ENCODE data around the gene SSX7.
"Not testable (repeated sequence)": the region's sequence is repeated elsewhere in the genome, so short reads cannot be mapped to it uniquely, and the experiment has no call there.

SSX7 gene

GRCh38 chrX:52654800-52655199, at the start of gene SSX7:
SSX7 (minus strand) TSS chrX:52654900; CDS start chrX:52653472, 1,428 bp downstream.
- not testable (repeated sequence) for DNase-seq (ENCODE audit: low read depth in 2 of 2)

GRCh38 chrX:52692034-52692433, 37.3 kb upstream of the SSX7 start:
- not testable (repeated sequence) for DNase-seq (ENCODE audit: low read depth in 2 of 2)

GRCh38 chrX:52662218-52662617, 7.5 kb upstream of the SSX7 start:
- DNase-seq (ENCODE audit: low read depth in 2 of 2) = not testable (repeated sequence)

GRCh38 chrX:52655475-52655874, 775 bp upstream of the SSX7 start:
- not testable (repeated sequence) for DNase-seq (ENCODE audit: low read depth in 2 of 2)

GRCh38 chrX:52650676-52651075, 4.0 kb downstream of the SSX7 start:
- DNase-seq (ENCODE audit: low read depth in 2 of 2) = not testable (repeated sequence)

GRCh38 chrX:52648956-52649355, 5.7 kb downstream of the SSX7 start:
- DNase-seq (ENCODE audit: low read depth in 2 of 2) = not testable (repeated sequence)

- not testable (repeated sequence) for DNase-seq (ENCODE audit: low read depth in 2 of 2)
These were observed 26.2 kb downstream of the SSX7 start for GRCh38 chrX:52628483-52628882.

GRCh38 chrX:52620661-52621060, 34.0 kb downstream of the SSX7 start:
- not testable (repeated sequence) for DNase-seq (ENCODE audit: low read depth in 2 of 2)

GRCh38 chrX:52608961-52609360, 45.7 kb downstream of the SSX7 start:
- no peak for DNase-seq (ENCODE audit: low read depth in 2 of 2)

- not testable (repeated sequence) for DNase-seq (ENCODE audit: low read depth in 2 of 2)
These were observed 51.5 kb downstream of the SSX7 start for GRCh38 chrX:52603151-52603550.

- no peak for DNase-seq (ENCODE audit: low read depth in 2 of 2)
These were observed 55.8 kb downstream of the SSX7 start for GRCh38 chrX:52598886-52599285.

GRCh38 chrX:52594658-52595057, 60.0 kb downstream of the SSX7 start:
- DNase-seq (ENCODE audit: low read depth in 2 of 2) = no peak
